Measurements from ENCODE around the gene TRAPPC14.

DNA sequence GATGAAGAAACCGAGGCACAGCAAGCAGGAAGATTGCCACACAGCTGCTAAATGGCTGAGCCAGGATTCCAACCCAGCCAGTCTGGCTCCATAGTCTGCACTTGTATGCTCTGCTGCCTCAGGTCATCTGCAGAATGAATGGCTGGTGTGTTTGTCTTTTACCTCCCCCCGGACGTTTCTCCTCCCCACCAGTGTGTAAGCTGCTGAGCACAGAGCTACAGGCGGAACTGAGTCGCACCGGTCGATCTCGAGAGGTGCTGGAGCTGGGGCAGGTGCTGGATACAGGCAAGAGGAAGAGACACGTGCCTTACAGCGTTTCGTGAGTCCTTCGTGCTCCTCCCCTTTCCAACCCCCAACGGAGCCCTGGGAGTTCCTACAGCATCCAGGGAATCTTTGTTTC is 36.5 kb downstream of the TRAPPC14 start:
- TF ChIP-seq, protein P1, sequence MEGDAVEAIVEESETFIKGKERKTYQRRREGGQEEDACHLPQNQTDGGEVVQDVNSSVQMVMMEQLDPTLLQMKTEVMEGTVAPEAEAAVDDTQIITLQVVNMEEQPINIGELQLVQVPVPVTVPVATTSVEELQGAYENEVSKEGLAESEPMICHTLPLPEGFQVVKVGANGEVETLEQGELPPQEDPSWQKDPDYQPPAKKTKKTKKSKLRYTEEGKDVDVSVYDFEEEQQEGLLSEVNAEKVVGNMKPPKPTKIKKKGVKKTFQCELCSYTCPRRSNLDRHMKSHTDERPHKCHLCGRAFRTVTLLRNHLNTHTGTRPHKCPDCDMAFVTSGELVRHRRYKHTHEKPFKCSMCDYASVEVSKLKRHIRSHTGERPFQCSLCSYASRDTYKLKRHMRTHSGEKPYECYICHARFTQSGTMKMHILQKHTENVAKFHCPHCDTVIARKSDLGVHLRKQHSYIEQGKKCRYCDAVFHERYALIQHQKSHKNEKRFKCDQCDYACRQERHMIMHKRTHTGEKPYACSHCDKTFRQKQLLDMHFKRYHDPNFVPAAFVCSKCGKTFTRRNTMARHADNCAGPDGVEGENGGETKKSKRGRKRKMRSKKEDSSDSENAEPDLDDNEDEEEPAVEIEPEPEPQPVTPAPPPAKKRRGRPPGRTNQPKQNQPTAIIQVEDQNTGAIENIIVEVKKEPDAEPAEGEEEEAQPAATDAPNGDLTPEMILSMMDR (IDR thresholded peaks at IDR 0.05): no peak
- TF ChIP-seq POLR2A (IDR thresholded peaks at IDR 0.05): no peak

Data from tibial nerve (tissue), 3 donors.